ENCODE data around the gene SLC9A3. TPM values are rescaled to one million over a fixed set of nuclear protein-coding genes. Genes with fewer than 3 reads are reported as not detected.

SLC9A3 gene
- total RNA-seq, 1 experiment from 2014 or later: 1.9 TPM

DNA sequence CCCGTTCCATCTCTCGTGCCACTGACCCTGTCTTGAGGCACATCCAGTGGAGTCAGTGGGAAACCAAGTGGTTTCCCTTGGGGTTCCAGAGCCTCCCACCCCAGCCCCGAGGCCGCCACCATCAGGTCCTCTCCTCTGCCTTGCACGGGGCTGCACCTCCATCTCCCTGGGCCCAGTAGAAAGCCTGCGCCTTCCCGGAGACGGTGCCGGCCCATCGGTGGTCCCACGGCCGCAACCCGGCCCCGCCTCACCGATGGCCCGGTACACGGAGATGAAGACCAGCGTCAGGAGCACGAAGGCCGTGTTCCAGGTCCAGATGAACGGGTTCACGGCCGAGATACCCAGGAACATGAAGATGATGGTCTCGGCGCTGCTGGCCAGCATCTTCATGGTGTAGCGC is 41.2 kb downstream of the SLC9A3 start:
- H3K27ac ChIP-seq (ENCODE audit: low read depth, low read length, poor library complexity, severe bottlenecking): no peak overlapping the region
- no peak for DNase-seq (ENCODE audit: low spot score)
- no peaks in the 10 kb centered on the region for H3K36me3 ChIP-seq (ENCODE audit: insufficient read depth, low read length, poor library complexity, severe bottlenecking)
- H3K27me3 ChIP-seq (replicated peaks; ENCODE audit: insufficient read depth, low read depth, low read length, poor library complexity): peaks cover 11% of the 10 kb centered on the region
- TF ChIP-seq EZH2 (IDR thresholded peaks at IDR 0.05; ENCODE audit: borderline replicate concordance, low read depth, low read length, poor library complexity, severe bottlenecking): no peak
- TF ChIP-seq, protein P1, sequence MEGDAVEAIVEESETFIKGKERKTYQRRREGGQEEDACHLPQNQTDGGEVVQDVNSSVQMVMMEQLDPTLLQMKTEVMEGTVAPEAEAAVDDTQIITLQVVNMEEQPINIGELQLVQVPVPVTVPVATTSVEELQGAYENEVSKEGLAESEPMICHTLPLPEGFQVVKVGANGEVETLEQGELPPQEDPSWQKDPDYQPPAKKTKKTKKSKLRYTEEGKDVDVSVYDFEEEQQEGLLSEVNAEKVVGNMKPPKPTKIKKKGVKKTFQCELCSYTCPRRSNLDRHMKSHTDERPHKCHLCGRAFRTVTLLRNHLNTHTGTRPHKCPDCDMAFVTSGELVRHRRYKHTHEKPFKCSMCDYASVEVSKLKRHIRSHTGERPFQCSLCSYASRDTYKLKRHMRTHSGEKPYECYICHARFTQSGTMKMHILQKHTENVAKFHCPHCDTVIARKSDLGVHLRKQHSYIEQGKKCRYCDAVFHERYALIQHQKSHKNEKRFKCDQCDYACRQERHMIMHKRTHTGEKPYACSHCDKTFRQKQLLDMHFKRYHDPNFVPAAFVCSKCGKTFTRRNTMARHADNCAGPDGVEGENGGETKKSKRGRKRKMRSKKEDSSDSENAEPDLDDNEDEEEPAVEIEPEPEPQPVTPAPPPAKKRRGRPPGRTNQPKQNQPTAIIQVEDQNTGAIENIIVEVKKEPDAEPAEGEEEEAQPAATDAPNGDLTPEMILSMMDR (conservative IDR thresholded peaks at IDR 0.05; ENCODE audit: low read depth, low read length): no peak
- ChIA-PET POLR2A (ENCODE audit: low non-redundant PET) (no interaction called here), CTCF (no interaction called here)
- no peaks in the 10 kb centered on the region for H3K4me1 ChIP-seq (ENCODE audit: insufficient read depth, low read length, poor library complexity, severe bottlenecking)
- no TSS peak for BruUV-seq (replicated peaks)
- H3K4me3 ChIP-seq (ENCODE audit: low read depth, low read length, poor library complexity, severe bottlenecking): no peak overlapping the region
- H3K9me3 ChIP-seq (ENCODE audit: low read depth, low read length, poor library complexity, severe bottlenecking): no peaks in the 10 kb centered on the region
- intact Hi-C loops (cut with micrococcal nuclease; ENCODE audit: unreplicated experiment): no loop called here

DNA sequence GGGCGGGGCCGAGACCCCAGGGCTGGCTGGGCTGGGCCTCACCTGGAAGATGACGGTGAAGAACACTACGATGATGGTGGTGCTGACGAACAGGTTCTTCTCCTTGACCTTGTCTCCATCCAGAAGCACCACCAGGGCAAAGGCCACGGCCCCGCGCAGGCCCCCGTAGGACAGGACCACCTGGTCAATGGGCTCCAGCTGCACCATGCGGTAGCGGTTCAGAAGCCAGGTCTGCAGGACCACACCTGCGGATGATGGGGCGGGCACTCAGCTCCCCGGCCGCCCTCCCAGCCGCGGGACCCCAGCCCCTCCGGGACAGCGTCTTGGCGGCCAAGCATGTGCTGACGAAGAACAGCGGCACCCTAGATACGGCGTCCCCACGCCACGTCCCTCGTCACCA is 41.7 kb downstream of the SLC9A3 start:
- intact Hi-C loops (cut with micrococcal nuclease; ENCODE audit: unreplicated experiment): no loop called here
- Histone ChIP-seq H3K36me3 (ENCODE audit: insufficient read depth, low read length, poor library complexity, severe bottlenecking) (no peaks in the 10 kb centered on the region), H3K27ac (ENCODE audit: low read depth, low read length, poor library complexity, severe bottlenecking) (no peak overlapping the region), H3K9me3 (ENCODE audit: low read depth, low read length, poor library complexity, severe bottlenecking) (no peaks in the 10 kb centered on the region), H3K4me1 (ENCODE audit: insufficient read depth, low read length, poor library complexity, severe bottlenecking) (no peaks in the 10 kb centered on the region), H3K27me3 (replicated peaks; ENCODE audit: insufficient read depth, low read depth, low read length, poor library complexity) (peaks cover 16% of the 10 kb centered on the region), H3K4me3 (ENCODE audit: low read depth, low read length, poor library complexity, severe bottlenecking) (no peak overlapping the region)
- TF ChIP-seq, protein P1 (conservative IDR thresholded peaks at IDR 0.05; ENCODE audit: low read depth, low read length): no peak
- no peak for TF ChIP-seq EZH2 (IDR thresholded peaks at IDR 0.05; ENCODE audit: borderline replicate concordance, low read depth, low read length, poor library complexity, severe bottlenecking)
- no TSS peak for BruUV-seq (replicated peaks)
- ChIA-PET CTCF (no interaction called here), POLR2A (ENCODE audit: low non-redundant PET) (no interaction called here)
- DNase-seq (ENCODE audit: low spot score): no peak

DNA sequence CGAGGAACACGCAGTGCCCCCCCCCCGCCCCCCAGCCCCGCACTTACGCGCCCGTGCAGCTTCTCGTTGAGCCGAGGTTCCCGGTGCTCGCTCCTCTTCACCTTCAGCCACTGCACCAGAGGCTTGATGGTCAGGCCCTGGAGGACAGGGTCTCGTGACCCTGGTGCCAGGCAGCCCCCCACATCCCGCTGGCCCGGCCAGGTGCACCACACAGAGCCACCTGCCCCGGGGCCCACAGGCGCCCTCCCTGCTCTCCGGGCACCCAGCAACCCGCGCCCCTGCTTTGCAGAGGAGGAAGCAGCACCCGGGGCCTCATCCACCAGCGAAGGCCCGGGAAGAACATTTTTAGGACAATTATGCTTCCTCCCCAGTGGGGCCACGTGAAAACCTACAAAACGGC is 42.2 kb downstream of the SLC9A3 start:
- no TSS peak for BruUV-seq (replicated peaks)

More for the DNA sequence above, 42.2 kb downstream of the SLC9A3 start:
- intact Hi-C loops (cut with micrococcal nuclease; ENCODE audit: unreplicated experiment): no loop called here
- ChIA-PET POLR2A (ENCODE audit: low non-redundant PET) (no interaction called here), CTCF (no interaction called here)
- Histone ChIP-seq H3K4me3 (ENCODE audit: low read depth, low read length, poor library complexity, severe bottlenecking) (no peak overlapping the region), H3K4me1 (ENCODE audit: insufficient read depth, low read length, poor library complexity, severe bottlenecking) (no peaks in the 10 kb centered on the region), H3K9me3 (ENCODE audit: low read depth, low read length, poor library complexity, severe bottlenecking) (no peaks in the 10 kb centered on the region), H3K27ac (ENCODE audit: low read depth, low read length, poor library complexity, severe bottlenecking) (no peak overlapping the region), H3K36me3 (ENCODE audit: insufficient read depth, low read length, poor library complexity, severe bottlenecking) (no peaks in the 10 kb centered on the region), H3K27me3 (replicated peaks; ENCODE audit: insufficient read depth, low read depth, low read length, poor library complexity) (peaks cover 20% of the 10 kb centered on the region)
- no peak for TF ChIP-seq EZH2 (IDR thresholded peaks at IDR 0.05; ENCODE audit: borderline replicate concordance, low read depth, low read length, poor library complexity, severe bottlenecking)
- TF ChIP-seq, protein P1 (conservative IDR thresholded peaks at IDR 0.05; ENCODE audit: low read depth, low read length): no peak
- DNase-seq (ENCODE audit: low spot score): no peak

Data from A673 (cell line).